ENCODE results near the gene ABCG5. TPM values are rescaled to one million over a fixed set of nuclear protein-coding genes. Genes with fewer than 3 reads are reported as not detected.

The ABCG5 gene
- total RNA-seq, 1 donor from 2014 or later, result not detected

- Mint-ChIP-seq H3K4me3 (ENCODE audit: unreplicated experiment) (no peak overlapping the region), H3K9me3 (ENCODE audit: unreplicated experiment) (no peaks in the 10 kb centered on the region), H3K27ac (ENCODE audit: unreplicated experiment) (no peak overlapping the region), H3K36me3 (ENCODE audit: unreplicated experiment) (no peaks in the 10 kb centered on the region), H3K4me1 (ENCODE audit: low read depth, unreplicated experiment) (no peaks in the 10 kb centered on the region), H3K27me3 (ENCODE audit: unreplicated experiment) (peaks cover 2% of the 10 kb centered on the region)
- TF ChIP-seq CTCF (IDR thresholded peaks at IDR 0.05; ENCODE audit: partially characterized antibody, unreplicated experiment), result no peak
- no peak for DNase-seq
These were observed 12.7 kb upstream of the ABCG5 start for GRCh38 chr2:43851011-43851980.

GRCh38 chr2:43848214-43848613 lies 9.6 kb upstream of the ABCG5 start:
- no peak for TF ChIP-seq CTCF (IDR thresholded peaks at IDR 0.05; ENCODE audit: partially characterized antibody, unreplicated experiment)
- H3K4me3 Mint-ChIP-seq (ENCODE audit: unreplicated experiment), result no peak overlapping the region
- no peak for DNase-seq

GRCh38 chr2:43846140-43846793 lies 7.6 kb upstream of the ABCG5 start:
- Mint-ChIP-seq H3K4me3 (ENCODE audit: unreplicated experiment) (no peak overlapping the region), H3K36me3 (ENCODE audit: unreplicated experiment) (no peaks in the 10 kb centered on the region), H3K4me1 (ENCODE audit: low read depth, unreplicated experiment) (no peaks in the 10 kb centered on the region), H3K9me3 (ENCODE audit: unreplicated experiment) (no peaks in the 10 kb centered on the region), H3K27me3 (ENCODE audit: unreplicated experiment) (peaks cover 2% of the 10 kb centered on the region), H3K27ac (ENCODE audit: unreplicated experiment) (no peak overlapping the region)
- DNase-seq, result no peak
- TF ChIP-seq CTCF (IDR thresholded peaks at IDR 0.05; ENCODE audit: partially characterized antibody, unreplicated experiment), result no peak

More at GRCh38 chr2:43848214-43848613, 9.6 kb upstream of the ABCG5 start:
- H3K36me3 Mint-ChIP-seq (ENCODE audit: unreplicated experiment), result no peaks in the 10 kb centered on the region
- no peak overlapping the region for H3K27ac Mint-ChIP-seq (ENCODE audit: unreplicated experiment)
- peaks cover 2% of the 10 kb centered on the region for H3K27me3 Mint-ChIP-seq (ENCODE audit: unreplicated experiment)
- no peaks in the 10 kb centered on the region for H3K9me3 Mint-ChIP-seq (ENCODE audit: unreplicated experiment)
- H3K4me1 Mint-ChIP-seq (ENCODE audit: low read depth, unreplicated experiment), result no peaks in the 10 kb centered on the region

GRCh38 chr2:43845181-43845580 lies 6.5 kb upstream of the ABCG5 start:
- H3K4me1 Mint-ChIP-seq (ENCODE audit: low read depth, unreplicated experiment), result no peaks in the 10 kb centered on the region
- TF ChIP-seq CTCF (IDR thresholded peaks at IDR 0.05; ENCODE audit: partially characterized antibody, unreplicated experiment), result no peak
- H3K9me3 Mint-ChIP-seq (ENCODE audit: unreplicated experiment), result no peaks in the 10 kb centered on the region
- H3K36me3 Mint-ChIP-seq (ENCODE audit: unreplicated experiment), result no peaks in the 10 kb centered on the region
- no peak overlapping the region for H3K27ac Mint-ChIP-seq (ENCODE audit: unreplicated experiment)
- DNase-seq, result no peak
- H3K27me3 Mint-ChIP-seq (ENCODE audit: unreplicated experiment), result peaks cover 2% of the 10 kb centered on the region
- H3K4me3 Mint-ChIP-seq (ENCODE audit: unreplicated experiment), result no peak overlapping the region

GRCh38 chr2:43842866-43843226 lies 4.2 kb upstream of the ABCG5 start:
- Mint-ChIP-seq H3K27me3 (ENCODE audit: unreplicated experiment) (no peaks in the 10 kb centered on the region), H3K4me1 (ENCODE audit: low read depth, unreplicated experiment) (no peaks in the 10 kb centered on the region), H3K9me3 (ENCODE audit: unreplicated experiment) (no peaks in the 10 kb centered on the region), H3K4me3 (ENCODE audit: unreplicated experiment) (no peak overlapping the region), H3K27ac (ENCODE audit: unreplicated experiment) (no peak overlapping the region), H3K36me3 (ENCODE audit: unreplicated experiment) (no peaks in the 10 kb centered on the region)
- no peak for DNase-seq
- no peak for TF ChIP-seq CTCF (IDR thresholded peaks at IDR 0.05; ENCODE audit: partially characterized antibody, unreplicated experiment)

All from glutamatergic neuron (in vitro differentiated cells).